GM18511 (cell line): ENCODE measurements around the gene TBC1D22A.
"Not testable (repeated sequence)": the region's sequence is repeated elsewhere in the genome, so short reads cannot be mapped to it uniquely, and the experiment has no call there.

Experiments
- ATAC-seq: cut with Tn5 transposase; IDR thresholded peaks from one replicate; pipeline ENCODE4 v1.9.1; 2021; ENCODE audit warnings: mild to moderate bottlenecking, moderate library complexity; ENCODE audit not compliant: unreplicated experiment

Gene TBC1D22A

DNA sequence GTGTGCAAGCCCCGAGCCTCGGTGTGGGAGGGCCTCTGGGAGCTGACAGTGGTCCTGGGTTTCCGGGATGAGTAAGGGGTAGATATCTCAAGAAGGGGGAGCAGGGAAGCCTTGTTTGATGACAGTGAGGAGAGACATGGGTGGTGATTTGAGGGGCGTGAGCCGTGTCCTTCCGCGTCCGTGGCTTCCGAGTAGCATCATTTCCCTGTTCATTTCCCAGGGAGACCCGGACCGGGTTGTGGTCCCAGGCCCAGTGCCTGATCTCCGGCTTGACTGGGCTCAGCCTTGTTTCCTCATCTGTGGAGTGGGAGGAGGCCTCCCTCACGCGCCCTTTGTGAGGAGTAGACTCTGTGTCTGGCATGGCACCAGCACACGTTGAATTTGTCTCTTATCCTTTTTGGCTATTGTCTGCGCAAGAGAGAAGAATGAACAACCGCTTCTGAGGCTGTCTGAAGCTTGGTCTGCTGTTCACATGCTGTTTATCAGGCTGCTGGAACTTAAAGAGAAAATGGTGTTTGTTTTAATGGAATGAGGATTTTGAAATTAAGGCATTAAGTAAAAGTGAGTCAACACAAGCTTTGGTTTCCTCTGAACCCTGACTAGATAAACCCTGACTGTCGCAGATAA lies 348.5 kb downstream of the TBC1D22A start:
- ATAC-seq: no peak

DNA sequence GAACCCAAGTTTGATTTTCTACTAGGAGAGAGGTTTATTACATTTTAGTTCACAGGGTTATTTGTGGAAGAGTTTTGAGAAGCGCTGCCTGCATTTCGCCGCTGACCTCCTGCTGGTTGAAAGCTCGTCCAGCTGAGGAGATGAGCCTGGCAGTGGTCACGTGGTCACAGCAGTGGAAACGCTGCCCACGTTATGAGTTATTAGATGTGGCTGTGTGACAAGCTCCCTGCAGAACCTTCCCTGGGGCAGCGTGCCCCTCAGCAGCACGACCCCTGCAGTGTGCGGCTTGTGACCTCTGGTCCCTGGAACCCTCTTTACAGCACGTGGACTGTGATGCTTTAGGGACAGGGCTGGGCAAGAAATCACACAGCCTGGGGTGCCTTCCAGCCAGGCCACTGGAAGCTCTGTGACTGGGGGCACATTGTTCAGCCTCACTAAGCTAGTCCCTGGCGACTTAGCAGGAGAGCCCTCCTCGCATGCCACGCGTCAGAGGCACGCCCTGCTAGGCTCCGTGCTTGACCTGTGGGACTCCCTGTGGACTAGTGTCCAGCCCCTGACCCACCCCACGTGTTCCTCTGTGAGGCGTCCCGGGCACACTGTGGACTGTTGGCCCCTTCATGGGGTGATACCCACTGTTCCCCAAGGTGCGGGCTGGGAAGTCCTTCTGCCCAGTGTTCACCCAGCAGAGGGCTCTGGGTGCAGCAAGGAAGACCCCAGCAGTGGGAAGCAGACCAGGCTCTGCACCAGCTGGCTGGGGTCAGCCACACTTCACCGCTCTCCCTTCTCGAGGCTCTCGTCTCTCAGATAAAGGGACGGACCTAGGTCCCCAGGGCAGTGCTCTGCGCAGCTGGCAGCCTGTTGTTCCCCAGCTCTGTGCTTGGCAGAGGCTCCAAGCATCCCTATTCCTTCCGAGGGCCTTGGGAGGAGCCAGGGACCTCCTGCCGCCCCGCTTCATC lies 349.5 kb downstream of the TBC1D22A start:
- ATAC-seq: no peak

DNA sequence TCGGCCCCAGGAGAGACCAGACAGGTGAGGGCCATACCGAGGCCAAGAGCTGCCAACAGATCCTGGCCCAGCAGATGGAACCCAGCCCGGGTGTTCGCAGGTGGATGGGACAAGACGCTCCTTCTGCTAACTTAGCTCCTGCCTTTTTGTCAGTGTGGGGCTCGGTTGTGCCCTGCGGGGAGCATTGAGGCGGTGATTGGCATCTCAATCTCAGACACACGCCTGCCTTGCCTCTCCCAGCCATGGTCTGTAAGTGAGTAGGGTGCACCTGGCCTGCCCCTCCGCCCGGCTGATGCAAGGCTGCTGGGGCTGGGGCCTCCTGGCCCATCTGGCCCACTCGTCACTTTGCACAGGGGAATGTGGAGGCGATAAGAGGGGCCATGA lies 350.1 kb downstream of the TBC1D22A start:
- no peak for ATAC-seq

DNA sequence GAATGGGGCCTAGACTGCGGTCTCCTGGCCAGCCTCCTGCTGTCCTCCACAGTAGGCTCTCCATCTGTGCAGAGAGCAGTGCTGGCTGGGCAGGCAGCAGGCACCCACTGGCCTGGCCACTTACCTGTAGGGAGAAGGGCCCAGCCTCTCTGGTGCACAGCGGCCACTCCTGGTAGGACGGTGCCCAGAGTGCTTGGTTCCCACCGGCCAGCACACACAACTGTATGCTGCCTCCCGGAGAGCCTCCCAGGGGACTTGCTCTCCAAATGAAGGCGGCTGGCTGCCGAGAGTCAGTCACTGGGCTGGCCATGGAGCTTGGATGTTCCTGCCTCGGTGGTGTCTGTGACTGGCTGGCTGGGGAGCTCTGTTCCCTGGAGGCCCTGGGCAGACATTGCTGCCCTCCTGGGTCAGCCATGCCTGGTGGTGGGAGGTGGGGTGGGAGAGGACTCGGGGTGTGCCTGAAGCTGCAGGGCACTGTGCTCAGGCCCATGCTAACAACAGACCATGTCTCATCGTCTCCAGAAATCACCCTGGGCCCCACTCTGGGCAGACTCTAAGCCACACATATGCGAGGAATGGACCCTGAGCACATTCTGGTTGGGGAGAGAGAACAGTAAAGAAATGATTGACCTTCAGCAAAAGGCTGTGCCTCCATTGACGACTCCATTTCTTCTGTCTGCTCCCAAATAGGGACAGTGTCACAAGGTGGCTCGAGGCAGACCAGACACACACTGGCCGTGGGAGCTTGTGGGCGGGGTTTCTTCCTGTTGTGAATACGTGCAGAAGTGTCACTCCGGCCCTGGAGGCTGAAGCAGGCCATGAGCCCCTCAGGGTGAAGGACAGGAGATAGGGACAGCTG lies 350.8 kb downstream of the TBC1D22A start:
- no peak for ATAC-seq

DNA sequence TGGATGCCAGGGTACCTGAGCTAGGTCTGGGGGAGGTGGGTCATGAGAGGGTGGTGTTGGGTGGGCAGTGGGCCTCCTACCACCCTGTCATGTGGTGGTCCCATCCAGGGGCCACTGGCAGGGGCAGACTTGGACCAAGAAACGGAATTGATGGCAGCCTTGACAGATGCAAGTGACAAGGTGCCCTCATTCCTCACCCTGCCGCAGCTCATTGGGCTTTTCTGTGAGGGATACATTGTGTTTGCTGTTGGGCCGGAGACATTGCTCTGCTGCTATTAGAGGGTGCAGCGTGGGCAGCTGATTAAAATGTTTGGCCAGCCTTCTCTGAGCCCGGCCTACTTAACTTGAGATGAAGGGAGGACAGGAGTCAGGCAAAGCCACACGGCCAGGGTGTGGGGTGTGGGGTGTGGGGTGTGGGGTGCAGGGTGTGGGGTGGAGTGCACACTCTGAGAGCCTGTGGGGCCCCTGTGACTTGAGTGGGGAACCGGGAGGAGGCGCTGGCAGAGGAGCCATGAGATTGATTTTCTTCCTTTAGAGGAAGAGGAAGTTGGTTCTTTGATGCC lies 351.5 kb downstream of the TBC1D22A start:
- no peak for ATAC-seq

DNA sequence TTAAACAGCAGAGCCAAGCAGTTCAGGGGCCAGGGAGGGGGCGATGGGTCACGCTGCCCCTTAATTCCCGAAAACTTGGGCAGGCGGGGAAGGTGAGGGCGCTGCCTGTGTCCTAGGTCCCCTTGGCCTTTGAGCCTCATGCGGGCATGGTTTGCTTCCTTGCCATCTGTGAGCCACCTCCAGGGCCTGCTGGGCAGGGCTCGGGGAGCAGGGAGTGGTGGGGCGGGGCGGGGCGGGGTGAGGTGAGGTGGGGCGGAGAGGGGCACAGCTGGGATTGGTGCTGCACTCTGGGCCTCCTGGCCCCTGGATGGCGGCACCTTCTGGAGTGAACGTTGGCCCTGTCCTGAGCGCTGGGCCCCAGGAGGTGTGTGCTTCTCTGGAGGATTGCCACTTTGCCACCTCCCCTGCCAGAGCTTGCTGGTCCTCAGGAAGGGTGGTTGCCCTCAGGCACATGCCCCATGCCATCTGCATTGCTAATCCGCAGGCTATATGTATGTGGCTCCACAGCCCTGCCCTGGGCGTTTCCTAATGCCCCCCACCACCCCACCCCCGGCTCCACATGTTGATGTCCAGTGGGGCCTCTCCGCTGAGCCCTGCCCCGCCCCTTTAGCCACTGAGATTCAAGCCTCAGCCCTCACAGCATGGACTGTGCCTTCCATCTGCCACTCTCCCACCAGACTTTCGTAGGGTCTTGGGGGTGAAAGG lies 352.5 kb downstream of the TBC1D22A start:
- ATAC-seq: no peak

DNA sequence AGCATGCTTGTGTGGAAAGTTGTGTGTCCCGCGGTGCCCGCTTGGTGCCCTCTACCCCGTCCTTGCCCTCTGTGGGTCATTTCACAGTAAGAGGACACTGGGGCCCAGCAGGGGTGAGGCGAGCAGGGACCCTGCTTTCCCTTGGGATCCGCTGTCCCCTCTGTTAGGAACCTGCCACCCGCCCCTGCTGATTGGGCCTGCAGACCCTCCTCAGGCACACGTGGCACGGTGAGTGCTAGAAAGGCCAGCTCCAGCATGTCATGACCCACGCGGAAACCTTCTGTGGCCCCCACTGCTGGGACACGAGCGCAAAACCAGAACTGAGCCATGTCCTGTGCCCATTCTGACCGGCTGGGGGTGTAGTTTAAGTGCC lies 353.1 kb downstream of the TBC1D22A start:
- ATAC-seq: no peak

DNA sequence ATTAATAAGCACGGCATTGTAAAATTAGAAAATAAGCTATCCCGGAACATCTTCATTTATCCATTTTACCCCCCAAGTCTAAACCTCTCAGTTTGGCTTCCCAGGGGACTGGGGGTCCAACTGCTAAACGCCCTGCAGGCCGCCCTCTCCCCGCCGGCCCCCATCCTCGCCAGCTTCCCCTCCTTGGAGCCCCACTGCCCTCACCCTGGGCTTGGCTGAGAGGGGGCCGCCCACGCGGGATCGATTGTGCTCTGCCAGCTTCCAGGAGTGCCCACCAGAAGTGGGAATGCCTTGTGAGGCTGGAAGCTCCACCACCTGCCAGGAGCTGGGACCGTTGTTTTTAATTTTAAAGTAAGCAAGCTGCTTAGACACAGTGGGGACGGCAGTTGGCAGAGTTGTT lies 353.5 kb downstream of the TBC1D22A start:
- ATAC-seq: no peak

DNA sequence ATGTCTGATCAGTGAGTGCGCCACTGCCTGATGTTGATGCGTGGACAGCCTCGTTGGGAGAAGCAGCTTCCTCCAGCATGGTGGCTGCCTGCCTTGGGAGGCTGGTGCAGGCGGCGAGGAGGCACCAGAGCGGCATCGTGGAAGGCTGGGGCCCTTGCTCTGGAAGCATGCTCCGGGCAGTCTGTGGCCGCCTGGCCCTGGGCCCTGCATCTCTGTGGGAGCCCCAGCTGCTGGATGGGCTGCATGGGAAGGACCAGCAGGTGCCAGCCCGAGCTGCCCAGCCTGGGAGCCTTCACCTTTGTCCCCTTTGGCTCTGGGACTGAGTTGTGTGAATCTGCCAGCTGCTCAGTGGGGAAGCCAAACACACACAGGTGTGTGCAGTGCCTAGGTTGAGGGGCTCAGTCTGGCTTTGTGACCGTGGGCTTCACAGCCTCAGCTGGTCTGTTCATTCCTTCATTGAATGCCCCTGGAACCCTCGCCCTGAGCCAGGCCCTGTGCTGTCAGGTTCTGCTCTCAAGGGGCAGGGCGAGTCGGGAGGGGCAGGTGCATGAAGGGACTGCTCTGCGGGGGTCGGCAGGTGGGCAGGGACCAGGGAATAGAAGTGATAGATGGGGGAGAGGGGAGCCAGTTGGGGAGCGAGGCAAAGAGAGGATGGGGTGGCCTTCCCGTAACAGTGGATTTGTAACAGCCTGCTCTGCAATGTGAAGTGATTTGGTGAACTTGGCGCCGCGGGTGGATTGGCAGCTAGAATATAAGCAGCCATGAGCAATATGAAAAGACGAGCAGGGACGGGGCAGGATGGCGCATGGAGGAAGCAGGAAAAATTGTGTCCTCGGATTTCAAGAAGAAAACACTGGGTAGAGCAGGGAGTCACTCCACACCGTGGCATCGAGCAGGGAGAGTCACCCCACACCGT lies 354.2 kb downstream of the TBC1D22A start:
- ATAC-seq: no peak

DNA sequence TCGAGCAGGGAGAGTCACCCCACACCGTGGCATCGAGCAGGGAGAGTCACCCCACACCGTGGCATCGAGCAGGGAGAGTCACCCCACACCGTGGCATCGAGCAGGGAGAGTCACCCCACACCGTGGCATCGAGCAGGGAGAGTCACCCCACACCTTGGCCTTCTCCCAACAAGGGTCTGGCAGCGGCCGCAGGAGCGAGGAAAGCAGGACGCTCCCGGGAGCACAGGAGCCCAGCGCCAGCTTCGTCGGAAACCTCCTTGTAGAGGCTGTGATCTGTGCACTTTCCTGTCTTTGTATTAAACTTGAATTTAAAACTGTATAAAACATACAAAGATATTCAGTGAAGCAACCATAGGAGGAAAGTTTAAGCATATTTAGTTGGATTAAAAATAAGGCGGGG lies 355.0 kb downstream of the TBC1D22A start:
- ATAC-seq: not testable (repeated sequence)

DNA sequence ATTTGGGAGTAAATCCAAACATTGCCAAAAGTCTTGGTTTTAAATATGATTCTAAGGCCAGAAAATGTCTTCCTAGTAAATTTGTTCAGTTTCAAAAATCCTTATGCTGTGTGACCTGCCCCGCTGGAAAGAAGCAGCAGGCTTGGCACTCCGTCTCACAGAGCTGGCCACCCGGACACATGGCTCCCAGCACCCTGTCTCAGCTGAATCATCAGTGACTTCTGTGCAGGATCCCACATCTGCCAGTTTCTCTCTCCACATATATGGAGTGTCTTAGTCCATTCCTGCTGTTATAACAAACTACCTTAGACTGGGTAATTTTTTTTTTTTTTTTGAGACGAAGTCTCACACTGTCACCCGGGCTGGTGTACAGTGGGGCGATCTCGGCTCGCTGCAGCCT lies 356.7 kb downstream of the TBC1D22A start:
- no peak for ATAC-seq

DNA sequence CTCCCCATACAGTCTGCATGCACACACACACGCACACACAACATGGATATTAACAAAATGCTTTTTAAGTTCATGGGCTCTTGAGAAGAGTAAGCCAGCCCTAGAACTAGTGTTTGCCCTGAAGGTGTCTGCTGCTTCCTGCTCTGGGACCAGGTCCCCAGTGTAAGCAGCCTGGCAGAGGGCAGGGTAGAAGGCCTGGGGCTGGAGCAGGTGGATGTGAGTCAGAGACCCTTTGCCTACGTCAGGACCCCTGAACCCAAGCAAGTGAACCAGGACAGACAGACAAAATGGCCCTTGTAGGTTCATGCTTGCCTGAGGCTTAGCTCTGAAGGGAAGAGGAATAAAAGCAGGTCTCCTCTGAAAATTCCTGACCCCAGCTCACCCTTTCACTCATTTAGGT lies 357.9 kb downstream of the TBC1D22A start:
- no peak for ATAC-seq

DNA sequence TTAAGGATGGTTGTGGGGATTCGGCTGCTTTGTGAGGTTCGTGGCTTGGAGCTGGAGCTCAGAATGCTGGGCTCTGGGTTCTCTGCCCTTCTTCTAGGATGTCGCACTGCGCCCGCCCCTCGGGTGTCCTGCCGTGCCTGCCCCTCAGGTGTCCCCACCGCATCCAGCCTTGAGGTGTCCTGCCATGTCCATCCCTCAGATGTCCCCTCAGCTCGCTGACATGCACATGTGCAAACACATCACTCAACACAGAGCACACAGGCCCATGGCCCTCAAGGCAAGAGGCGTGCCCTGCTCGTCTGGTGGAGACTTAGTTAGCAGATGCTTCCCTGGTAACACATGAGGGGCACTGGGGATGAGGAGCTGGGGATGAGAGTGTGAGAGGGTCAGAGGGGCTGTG lies 359.3 kb downstream of the TBC1D22A start:
- ATAC-seq: no peak

DNA sequence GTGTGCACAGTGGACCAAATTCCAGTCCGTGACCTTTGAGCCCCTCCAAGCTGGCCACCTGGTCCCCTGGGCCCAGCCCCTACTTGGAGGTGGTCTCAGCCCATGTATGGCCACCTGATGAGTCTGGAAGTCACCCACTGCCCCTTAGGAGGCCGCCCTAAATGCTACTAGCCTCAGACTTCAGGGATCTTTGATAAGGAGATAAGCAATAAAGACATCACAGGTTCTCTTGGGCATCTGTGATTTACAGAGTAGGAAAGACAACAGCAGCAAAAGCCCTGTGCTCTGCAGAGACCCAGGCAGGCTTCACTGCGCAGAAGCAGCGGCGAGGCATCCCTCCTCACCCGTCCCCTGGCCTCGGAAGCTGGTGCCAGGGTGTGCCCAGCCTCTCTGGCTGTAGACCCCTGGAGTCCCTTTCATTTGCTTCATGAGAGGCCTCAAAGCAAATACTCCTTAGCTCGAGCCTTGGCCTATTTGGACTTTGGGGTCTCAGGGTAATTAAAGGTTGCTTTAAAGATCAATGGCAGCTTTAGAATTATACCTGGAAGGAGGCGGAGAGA lies 360.1 kb downstream of the TBC1D22A start:
- no peak for ATAC-seq

DNA sequence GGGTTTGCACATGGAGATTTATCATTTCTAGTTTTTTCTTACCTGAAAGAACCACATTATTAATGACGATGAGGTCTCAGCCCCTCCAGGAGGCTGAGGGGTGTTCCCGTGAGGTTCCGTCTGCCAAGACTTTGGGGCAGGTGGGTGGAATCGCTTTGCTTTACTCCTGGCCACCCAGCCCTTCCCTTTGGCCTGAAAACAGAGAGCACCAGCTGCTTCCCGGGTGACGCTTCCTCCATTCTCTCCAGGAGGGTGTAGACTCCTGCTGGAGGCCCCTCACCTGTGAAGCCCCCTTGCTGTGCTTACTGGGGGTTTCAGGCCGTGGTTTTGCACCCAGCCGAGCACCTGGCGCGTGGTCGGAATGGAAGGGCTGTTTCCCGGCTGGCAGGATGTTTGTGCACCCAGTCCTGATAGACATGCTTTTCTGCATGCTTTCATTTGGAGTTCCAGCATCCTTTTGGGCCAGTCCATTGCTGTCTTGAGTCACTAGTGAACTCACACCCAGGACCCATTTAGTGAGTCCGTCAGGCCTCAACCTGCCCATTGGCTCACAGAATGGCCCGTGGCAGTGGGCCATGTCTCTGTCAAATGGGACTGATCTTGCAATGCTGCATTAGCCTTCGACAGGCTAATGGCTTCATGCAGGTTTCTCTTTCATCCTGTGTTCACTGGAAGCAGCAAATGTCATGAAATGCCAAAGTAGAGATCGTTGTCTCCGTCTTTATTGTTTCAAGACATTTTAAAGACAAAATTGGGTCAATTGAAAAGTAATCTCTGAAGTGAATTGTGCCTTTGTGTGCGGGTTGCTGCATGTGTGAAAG lies 360.8 kb downstream of the TBC1D22A start:
- ATAC-seq: no peak

DNA sequence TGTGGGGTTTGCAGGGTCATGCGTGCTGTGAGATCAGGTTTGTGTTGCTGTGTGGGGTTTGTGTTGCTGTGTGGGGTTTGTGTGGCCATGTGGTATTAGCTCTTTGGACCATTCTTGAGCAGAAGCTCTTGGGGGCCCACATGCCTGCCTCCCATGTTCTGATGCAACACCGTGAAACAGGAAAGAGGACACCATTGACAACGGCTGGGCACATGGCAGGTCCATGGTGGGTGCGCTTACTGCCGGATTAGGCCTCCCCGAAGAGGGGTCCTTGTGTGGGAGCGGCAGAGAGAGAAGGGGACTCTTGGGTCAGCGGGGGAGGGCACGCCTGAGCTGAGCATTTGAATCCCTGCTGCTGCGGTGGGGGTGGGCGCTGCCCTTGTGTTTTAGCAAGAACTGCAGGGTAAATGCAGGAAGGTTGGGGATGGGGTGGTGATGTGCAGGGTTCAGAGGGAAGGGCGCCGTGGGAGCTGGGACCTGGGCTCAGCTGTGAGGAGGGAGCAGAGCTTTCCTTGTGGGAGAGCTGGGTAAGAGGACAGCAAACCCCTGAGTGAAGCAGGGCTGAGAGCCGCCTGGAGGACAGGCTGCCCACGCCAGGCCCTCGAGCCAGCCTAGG lies 361.5 kb downstream of the TBC1D22A start:
- no peak for ATAC-seq

DNA sequence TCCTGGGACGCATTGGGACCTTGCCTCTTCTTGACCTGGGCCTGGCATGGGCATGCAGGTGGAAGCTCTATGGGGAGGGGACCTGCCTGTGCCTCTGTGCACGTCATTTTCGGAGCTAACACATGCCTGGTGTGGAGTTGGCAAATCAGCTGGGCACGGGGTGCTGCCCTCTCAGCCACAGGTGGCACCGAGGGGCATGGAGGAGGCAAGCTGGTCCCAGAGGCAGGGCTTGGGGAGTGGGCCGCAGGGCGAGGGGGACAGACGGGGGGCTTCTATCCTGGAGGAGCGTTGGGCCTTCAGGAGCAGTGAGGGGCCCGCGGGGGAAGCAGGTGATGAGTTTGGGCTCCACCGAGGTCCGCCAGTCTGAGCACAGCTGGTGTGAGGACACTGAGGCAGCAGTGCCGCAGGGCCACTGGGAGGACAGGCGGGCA lies 362.0 kb downstream of the TBC1D22A start:
- no peak for ATAC-seq

DNA sequence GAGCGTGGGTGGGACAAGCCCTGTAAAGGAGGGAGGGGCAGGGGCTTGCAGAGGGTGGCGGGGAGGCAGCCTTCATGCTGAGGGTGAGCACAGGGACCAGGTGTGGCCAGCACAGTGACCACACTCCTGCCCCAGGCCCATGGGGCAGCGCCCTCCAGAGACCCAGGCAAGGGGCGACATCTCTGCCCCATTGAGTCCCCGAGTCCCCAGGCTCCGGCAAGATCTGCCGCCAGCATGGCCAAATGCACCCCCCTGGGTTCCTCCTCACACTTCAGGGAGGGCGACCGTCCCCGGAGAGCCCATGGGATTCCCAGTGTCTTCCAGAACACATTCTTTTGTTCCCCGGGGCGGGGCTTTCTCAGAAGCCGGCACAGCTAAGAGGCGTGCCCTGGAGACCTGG lies 362.5 kb downstream of the TBC1D22A start:
- ATAC-seq: no peak
